Measurements from ENCODE around the gene ITCH.
"Not testable (repeated sequence)": the region's sequence is repeated elsewhere in the genome, so short reads cannot be mapped to it uniquely, and the experiment has no call there.

The ITCH gene

GRCh38 chr20:34382877-34383455 lies 19.9 kb downstream of the ITCH start:
- DNase-seq (ENCODE audit: low read depth) = not testable (repeated sequence)

- DNase-seq (ENCODE audit: low read depth) = no peak
These were observed 22.4 kb downstream of the ITCH start for GRCh38 chr20:34385464-34385863.

GRCh38 chr20:34388000-34388399 lies 24.9 kb downstream of the ITCH start:
- no peak for DNase-seq (ENCODE audit: low read depth)

- DNase-seq (ENCODE audit: low read depth) = no peak
These were observed 25.6 kb downstream of the ITCH start for GRCh38 chr20:34388678-34389077.

- DNase-seq (ENCODE audit: low read depth) = no peak
These were observed 26.3 kb downstream of the ITCH start for GRCh38 chr20:34389206-34389953.

GRCh38 chr20:34389954-34390555 lies 27.0 kb downstream of the ITCH start:
- DNase-seq (ENCODE audit: low read depth) = no peak

GRCh38 chr20:34396408-34396807 lies 33.3 kb downstream of the ITCH start:
- no peak for DNase-seq (ENCODE audit: low read depth)

GRCh38 chr20:34397096-34397495 lies 34.0 kb downstream of the ITCH start:
- no peak for DNase-seq (ENCODE audit: low read depth)

- DNase-seq (ENCODE audit: low read depth) = not testable (repeated sequence)
These were observed 37.7 kb downstream of the ITCH start for GRCh38 chr20:34400776-34401175.

GRCh38 chr20:34401741-34402455 lies 38.8 kb downstream of the ITCH start:
- DNase-seq (ENCODE audit: low read depth) = no peak

GRCh38 chr20:34402461-34402860 lies 39.4 kb downstream of the ITCH start:
- DNase-seq (ENCODE audit: low read depth) = no peak

- no peak for DNase-seq (ENCODE audit: low read depth)
These were observed 40.2 kb downstream of the ITCH start for GRCh38 chr20:34403063-34403827.

- no peak for DNase-seq (ENCODE audit: low read depth)
These were observed 40.8 kb downstream of the ITCH start for GRCh38 chr20:34403908-34404307.

GRCh38 chr20:34404803-34405202 lies 41.7 kb downstream of the ITCH start:
- no peak for DNase-seq (ENCODE audit: low read depth)

GRCh38 chr20:34405247-34405651 lies 42.2 kb downstream of the ITCH start:
- not testable (repeated sequence) for DNase-seq (ENCODE audit: low read depth)

GRCh38 chr20:34405942-34406341 lies 42.9 kb downstream of the ITCH start:
- DNase-seq (ENCODE audit: low read depth) = not testable (repeated sequence)

GRCh38 chr20:34407962-34408474 lies 44.9 kb downstream of the ITCH start:
- no peak for DNase-seq (ENCODE audit: low read depth)

- DNase-seq (ENCODE audit: low read depth) = no peak
These were observed 47.3 kb downstream of the ITCH start for GRCh38 chr20:34410336-34410735.

- DNase-seq (ENCODE audit: low read depth) = no peak
These were observed 49.4 kb downstream of the ITCH start for GRCh38 chr20:34412453-34412852.

GRCh38 chr20:34414525-34414924 lies 51.5 kb downstream of the ITCH start:
- not testable (repeated sequence) for DNase-seq (ENCODE audit: low read depth)

- no peak for DNase-seq (ENCODE audit: low read depth)
These were observed 52.0 kb downstream of the ITCH start for GRCh38 chr20:34415079-34415478.

GRCh38 chr20:34420146-34420545 lies 57.1 kb downstream of the ITCH start:
- no peak for DNase-seq (ENCODE audit: low read depth)
